ENCODE results near the gene PUSL1.

DNA sequence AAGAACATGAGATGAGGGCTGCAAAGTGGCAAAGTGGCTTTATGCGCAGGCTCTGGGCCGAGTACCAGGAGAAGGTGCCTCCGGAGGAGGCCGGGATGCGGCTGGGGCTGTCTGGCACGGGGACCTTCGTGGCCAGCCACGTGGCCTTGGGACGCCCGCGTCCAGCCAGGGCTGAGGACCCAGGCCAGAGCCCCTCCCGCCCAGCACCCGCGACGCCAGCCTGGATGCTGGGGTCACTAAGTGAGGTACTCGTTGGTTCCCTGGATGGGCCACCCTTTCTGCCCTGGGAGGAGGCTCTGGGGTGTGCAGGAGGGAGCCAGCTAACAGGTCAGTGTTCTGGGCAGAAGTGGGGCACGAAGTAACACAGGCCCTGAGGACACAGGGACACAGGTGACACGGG lies 15.5 kb upstream of the PUSL1 start:
- TF ChIP-seq CTCF (IDR thresholded peaks at IDR 0.05) (no peak), KDM5A (IDR thresholded peaks at IDR 0.05) (no peak), KDM1A (IDR thresholded peaks at IDR 0.05; ENCODE audit: low read depth) (no peak), POLR2A (IDR thresholded peaks at IDR 0.05; ENCODE audit: low read length) (no peak), ESRRA (IDR thresholded peaks at IDR 0.05; ENCODE audit: borderline replicate concordance, low read length) (no peak), NPAS2 (CRISPR knock-in tag; IDR thresholded peaks at IDR 0.05; ENCODE audit: borderline replicate concordance) (no peak), CEBPB (IDR thresholded peaks at IDR 0.05) (no peak), JUN (IDR thresholded peaks at IDR 0.05) (no peak), RFX5 (IDR thresholded peaks at IDR 0.05) (no peak)
- TF ChIP-seq, protein P1, sequence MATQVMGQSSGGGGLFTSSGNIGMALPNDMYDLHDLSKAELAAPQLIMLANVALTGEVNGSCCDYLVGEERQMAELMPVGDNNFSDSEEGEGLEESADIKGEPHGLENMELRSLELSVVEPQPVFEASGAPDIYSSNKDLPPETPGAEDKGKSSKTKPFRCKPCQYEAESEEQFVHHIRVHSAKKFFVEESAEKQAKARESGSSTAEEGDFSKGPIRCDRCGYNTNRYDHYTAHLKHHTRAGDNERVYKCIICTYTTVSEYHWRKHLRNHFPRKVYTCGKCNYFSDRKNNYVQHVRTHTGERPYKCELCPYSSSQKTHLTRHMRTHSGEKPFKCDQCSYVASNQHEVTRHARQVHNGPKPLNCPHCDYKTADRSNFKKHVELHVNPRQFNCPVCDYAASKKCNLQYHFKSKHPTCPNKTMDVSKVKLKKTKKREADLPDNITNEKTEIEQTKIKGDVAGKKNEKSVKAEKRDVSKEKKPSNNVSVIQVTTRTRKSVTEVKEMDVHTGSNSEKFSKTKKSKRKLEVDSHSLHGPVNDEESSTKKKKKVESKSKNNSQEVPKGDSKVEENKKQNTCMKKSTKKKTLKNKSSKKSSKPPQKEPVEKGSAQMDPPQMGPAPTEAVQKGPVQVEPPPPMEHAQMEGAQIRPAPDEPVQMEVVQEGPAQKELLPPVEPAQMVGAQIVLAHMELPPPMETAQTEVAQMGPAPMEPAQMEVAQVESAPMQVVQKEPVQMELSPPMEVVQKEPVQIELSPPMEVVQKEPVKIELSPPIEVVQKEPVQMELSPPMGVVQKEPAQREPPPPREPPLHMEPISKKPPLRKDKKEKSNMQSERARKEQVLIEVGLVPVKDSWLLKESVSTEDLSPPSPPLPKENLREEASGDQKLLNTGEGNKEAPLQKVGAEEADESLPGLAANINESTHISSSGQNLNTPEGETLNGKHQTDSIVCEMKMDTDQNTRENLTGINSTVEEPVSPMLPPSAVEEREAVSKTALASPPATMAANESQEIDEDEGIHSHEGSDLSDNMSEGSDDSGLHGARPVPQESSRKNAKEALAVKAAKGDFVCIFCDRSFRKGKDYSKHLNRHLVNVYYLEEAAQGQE (IDR thresholded peaks at IDR 0.05): no peak
- TF ChIP-seq, protein P2, sequence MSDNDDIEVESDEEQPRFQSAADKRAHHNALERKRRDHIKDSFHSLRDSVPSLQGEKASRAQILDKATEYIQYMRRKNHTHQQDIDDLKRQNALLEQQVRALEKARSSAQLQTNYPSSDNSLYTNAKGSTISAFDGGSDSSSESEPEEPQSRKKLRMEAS (IDR thresholded peaks at IDR 0.05): no peak
